Diencephalon (tissue), 1 donor: ENCODE results near the gene ZCRB1. TPM values are rescaled to one million over a fixed set of nuclear protein-coding genes. Genes with fewer than 3 reads are reported as not detected.

Experiments
- small RNA-seq: library from RNA; depleted of rRNA; stranded (forward); fragments of <200 nt; gene quantifications from one replicate; pipeline ENCODE3, GENCODE V24; 2014
- total RNA-seq: library from RNA; depleted of rRNA; stranded (reverse); fragments of >200 nt; gene quantifications from one replicate; pipeline ENCODE4 v1.2.3, GENCODE V29; 2014

Gene ZCRB1
- 30.7 TPM for total RNA-seq

DNA sequence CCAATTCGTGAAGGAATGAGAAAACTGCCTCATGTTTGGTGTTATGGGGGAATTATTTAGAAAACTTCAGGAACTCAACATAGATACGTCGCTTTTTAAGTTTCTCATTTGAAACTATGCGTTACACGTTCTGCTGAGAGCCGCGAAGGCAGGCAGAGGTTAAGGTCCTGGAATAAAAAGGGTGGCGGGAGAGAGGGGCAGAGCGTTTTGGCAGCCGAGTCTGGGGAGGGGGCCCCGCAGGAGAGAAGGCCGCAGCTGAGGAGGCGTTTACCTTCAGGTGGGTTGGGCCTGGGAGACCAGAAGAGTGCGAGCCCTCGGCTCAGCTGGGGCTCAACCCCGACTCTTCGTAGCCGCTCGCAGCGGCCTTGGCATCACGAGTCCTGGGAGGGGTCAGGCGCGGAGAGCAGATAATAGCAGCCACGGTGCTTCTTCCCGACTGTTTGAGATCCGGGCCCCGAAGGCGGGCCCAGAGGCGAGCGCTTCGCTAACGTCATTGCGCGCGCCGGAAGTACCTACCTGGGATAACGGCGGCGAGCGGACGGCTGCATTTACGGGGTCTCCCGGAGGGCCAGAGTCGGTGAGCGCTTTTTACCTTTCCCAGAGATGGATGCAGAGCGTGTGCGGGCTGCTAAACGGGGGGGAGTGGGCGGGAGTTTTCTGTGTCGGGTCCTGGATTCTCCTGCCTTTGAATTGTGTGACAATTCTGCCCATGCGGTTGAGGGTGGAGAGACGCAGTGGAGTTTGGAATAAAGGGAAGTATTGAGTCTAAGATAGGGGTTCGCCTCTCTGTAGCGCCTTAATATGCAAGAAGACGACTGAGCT lies at the start of gene ZCRB1, which contains the start of gene PPHLN1:
Gene ZCRB1, minus strand, starts transcription at position 442 of the 822 bp plus-strand sequence. CDS start 1,992 bp downstream, outside the sequence.
Gene PPHLN1, plus strand, starts transcription at position 515 of the 822 bp plus-strand sequence. CDS start 9,736 bp downstream, outside the sequence.

Small RNA genes within 50 kb of the gene (small RNA-seq; reads per million reads assigned to genes)
- gene MIR7851, result not detected
- gene RF00090, result not detected

Other genes with a start within 250 kb of the ZCRB1 start
- gene GXYLT1, start 181.2 kb downstream of the ZCRB1 start, total RNA-seq, result 15.7 TPM
- gene YAF2, start 87.8 kb downstream of the ZCRB1 start, total RNA-seq, result 62.5 TPM
- 70.8 TPM for gene PPHLN1, start 73 bp upstream of the ZCRB1 start, total RNA-seq